NCI-H2171 treated with DMSO at 0.1 percent for 48 hours (cell line): ENCODE results near the gene FKBP6.
"Not testable (repeated sequence)": the region's sequence is repeated elsewhere in the genome, so short reads cannot be mapped to it uniquely, and the experiment has no call there.

Source experiments
- DNase-seq: peaks from one replicate; lab custom pipeline; 2025; lab: John Stamatoyannopoulos, UW

Gene FKBP6

DNA sequence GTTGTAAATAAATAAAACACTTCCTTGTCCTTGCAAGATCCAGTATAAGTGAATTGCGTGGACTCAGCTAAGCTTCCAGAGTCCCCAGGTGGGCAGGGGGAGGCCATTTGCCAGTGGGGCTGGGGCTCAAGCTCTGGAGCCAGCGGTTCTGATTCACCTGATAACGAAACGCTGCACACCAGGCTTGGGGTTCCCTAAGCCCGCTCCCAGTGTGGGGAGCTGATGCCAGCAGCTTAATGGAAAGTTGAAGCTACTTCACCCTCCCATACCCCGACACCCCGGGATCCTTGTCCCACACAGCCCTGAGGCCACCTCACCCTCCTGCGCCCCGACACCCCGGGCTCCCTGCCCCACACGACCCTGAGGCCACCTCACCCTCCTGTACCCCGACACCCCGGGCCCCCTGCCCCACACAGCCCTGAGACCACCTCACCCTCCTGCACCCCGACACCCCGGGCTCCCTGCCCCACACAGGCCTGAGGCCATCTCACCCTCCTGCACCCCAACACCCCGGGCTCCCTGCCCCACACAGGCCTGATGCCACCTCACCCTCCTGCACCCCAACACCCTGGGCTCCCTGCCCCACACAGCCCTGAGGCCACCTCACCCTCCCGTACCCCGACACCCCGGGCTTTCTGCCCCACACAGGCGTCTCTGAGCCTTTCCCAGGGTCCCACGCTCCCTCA is 30.8 kb downstream of the FKBP6 start:
- DNase-seq: no peak

DNA sequence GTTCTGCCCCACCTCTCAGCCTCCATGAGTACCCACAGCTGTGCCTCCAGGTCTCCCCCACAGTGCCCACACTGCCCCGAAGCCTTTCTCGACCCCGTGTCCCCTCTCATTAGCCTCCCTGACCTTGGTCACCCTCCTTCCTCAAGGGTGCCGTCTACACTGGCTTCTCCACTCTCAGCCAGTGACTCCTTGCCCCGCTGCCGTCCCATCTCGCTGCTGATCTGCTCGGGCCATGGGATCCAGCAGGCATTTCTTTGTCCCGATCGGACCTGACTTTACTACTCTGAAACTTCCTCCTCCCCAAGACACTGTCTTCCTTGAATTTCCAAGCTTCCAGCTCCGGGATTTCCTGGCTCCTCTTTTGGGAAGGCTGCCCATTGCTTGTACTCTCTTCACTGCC is 31.3 kb downstream of the FKBP6 start:
- DNase-seq: no peak

DNA sequence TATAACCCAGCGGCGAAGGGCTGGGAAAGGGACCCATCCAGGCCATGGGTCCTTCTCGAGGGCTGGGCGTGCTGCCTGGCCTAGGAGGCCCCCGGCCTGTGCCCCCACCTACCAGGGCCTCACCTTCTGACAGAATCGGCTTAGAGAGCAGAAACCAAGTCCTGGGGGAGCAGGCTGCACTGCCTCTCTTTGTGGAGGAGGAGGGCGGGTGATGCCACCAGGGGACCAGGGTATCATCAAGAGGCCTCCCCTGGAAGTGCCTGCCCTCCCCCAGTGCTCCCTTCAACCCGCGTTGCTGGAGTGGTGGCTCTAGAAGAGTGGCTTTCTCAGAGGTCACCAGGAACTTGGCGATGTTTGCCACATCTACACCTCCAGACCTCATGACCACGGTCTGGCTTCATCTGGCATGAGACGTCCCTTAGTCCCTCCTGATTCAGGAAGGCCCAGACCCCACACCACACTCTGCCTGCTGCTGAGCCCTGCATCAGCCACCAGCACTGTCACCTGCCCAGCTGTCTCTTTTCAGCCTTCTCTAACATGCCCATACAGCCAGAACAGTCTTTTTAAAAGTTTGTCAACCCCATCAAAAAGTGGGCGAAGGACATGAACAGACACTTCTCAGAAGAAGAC is 31.9 kb downstream of the FKBP6 start:
- DNase-seq: no peak

DNA sequence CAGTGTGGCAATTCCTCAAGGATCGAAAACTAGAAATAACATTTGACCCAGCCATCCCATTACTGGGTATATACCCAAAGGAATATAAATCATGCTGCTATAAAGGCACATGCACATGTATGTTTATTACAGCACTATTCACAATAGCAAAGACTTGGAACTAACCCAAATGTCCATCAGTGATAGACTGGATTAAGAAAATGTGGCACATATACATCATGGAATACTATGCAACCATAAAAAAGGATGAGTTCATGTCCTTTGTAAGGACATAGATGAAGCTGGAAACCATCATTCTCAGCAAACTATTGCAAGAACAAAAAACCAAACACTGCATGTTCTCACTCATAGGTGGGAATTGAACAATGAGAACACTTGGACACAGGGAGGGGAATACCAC is 32.6 kb downstream of the FKBP6 start:
- not testable (repeated sequence) for DNase-seq

DNA sequence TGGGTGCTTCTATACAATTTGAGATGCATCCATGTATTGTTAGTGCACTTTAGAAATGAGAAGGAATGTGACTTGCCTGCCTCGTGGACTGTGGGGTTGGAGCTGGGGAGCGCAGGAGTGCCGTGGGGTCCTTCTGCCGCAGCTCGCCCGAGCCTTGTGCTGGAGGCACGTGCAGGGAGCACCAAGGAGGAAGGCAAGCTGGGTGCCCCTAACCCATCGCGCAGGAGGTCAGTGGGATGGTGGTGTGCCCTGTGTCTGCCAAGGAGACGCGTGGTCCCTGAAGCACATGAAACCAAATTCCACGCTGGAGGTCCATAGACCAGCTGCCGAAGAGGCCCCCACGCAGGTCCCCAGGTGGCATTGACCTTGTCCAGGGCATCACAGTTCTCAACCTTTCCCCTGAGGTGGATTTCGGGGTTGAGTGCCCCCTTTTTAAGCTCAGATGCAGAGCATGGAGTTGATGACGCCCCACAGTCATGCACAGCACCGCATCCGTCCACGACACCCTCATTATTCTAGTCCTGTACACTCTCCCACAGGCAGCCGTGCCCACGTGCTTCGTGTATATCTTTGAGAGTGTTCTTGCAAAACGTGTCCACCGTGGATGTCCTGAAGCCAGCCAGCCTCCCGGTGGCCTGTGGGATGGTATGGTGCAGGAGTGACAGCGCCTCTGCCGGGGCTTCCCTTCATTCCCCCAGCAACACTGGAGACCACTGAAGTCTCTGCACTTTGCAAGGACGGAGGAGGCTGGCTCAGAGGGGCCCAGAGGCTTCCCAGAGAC is 35.5 kb downstream of the FKBP6 start:
- DNase-seq: no peak

DNA sequence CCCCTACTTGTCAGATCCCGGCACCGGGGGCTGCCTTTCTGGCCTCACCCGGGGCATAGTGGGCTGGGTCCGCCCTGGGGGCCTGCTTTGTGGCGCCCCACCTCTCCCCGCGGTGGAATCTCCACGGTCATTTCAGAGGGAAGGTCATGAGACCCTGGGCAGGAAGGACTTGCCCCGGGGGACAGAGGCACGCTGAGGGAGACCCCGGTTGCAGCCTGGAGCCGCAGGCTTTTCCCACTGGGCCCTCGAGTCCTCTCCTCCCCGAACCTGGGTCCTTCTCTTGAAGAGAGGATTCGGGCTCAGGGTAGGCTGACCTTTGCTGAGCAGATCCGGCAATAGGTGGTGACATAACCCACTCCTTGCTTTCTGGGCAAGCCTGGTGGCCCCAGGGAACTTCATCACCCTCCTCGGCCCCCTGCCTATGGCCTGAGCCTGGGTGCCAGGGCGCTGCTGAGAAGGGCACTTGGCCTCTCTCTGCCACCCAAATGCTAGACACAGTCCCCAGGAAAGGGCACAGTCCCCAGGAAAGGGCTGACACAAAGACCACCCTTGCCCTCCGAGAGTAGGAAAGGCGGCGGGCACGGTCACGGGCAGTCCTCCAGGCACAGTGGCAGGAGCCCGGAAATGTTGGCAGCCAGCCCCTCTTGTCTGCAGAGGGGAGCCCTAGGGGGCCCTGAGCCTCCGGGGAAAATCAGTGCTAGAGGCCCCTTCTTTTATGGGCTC is 36.2 kb downstream of the FKBP6 start:
- DNase-seq: no peak

DNA sequence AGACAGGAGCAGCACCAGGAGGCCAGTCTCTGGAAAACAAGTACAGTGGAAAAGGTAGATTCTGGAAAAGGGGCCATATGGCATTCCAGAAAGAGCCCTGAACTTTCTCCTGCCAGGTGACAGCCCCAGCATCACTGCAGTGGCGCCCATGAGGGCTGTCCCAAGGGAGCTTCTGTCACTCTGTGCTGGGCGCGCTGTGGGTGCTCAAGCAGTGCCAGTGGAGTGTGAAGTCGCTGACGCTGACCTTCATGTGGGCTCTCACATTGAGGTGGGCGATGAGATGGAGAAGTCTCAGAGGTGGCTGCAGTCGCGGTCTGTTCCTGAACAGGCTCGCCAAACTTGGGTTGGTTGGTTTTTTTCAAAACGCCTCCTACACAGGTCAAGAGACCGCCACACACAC is 38.2 kb downstream of the FKBP6 start:
- no peak for DNase-seq

DNA sequence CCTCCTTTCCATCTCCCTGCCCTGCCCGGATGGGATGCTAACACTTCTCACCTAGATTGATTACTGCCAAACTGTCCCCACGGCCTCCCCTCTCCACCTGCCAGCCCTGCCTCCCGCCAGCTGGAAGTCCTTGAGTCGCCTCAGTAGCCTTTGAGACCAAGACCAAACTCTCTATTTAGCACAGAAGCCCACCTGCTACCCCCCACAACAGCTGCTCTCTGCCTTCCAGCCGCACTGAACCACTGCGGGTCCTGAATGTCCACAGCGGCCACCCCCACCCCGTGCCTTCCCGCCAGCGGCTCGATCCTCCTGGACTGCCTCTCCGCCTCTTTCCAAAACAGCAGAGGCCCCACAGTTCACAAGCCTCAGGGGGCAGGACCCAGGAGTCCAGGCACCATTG is 39.0 kb downstream of the FKBP6 start:
- DNase-seq: no peak

DNA sequence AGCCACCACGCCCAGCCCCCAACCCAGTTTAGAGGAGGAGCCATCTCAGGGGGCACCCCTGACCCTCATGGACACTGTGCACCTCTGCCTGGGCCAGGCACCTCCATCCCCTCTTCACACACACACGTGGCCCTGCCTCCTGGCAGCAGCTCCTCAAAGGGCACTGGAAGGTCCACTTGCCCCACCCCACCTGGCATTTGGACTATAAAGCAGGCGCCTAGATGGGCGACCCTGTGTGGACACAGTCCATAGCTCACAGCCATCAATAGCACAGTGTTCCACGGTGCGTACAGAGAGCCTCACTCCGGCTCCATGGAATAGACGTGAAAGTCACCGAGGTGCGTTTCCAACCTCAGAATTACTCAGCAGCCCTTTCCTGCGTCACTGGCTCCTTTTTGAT is 41.0 kb downstream of the FKBP6 start:
- no peak for DNase-seq

DNA sequence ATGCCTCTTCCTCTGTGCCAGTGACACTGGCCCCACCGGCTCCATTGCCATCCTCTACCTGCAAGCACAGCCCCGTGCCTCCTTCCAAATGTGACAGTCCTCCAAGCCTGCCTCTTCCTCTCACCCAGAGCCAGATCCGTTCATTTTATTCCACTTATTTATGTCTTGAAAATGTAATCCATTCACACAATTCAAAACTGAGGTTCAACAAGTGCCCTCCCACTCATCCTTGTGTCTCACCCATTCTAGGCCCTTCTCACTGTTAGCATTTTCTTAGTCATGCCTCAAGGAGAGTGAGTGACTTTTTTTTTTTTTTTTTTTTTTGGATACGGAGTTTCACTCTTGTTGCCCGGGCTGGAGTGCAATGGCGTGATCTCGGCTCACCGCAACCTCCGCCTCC is 41.7 kb downstream of the FKBP6 start:
- no peak for DNase-seq

DNA sequence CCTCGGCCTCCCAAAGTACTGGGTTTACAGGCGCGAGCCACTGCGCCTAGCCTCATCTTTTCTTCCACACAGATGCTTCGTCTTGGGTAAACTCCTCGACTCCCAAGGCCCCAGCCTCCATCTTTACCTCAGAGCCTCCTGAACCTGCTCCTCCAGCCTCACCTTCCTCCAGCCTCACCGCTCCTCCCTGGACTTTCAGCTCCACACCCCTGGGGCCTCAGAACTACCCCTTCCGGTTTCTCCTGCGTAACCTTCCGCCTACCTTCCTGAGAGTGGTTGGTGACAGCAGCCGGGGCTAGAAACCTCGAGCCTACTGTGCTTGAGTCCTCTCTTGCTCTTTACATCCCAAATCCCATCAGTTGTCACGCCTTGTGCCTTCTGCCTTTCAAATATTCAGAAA is 45.8 kb downstream of the FKBP6 start:
- DNase-seq: no peak

DNA sequence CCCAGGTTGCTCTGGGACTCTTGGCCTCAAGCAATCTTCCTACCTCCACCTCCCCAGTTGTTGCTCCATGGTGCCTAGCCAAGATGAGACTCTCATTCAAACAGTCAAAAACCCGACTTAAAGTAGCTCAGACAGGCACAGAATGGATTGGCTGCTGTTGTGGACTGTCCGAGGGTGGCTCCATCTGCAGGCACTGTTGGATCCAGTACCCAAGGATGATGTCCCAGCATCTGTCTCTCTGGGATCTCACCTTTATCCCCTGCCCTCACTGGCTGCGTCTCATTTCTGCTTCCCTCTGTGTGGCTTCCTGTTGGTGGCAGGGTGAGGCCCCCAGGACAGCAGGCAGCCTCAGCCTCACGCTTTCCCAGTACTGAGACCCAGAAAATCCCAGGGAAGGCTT is 48.3 kb downstream of the FKBP6 start:
- DNase-seq: not testable (repeated sequence)

DNA sequence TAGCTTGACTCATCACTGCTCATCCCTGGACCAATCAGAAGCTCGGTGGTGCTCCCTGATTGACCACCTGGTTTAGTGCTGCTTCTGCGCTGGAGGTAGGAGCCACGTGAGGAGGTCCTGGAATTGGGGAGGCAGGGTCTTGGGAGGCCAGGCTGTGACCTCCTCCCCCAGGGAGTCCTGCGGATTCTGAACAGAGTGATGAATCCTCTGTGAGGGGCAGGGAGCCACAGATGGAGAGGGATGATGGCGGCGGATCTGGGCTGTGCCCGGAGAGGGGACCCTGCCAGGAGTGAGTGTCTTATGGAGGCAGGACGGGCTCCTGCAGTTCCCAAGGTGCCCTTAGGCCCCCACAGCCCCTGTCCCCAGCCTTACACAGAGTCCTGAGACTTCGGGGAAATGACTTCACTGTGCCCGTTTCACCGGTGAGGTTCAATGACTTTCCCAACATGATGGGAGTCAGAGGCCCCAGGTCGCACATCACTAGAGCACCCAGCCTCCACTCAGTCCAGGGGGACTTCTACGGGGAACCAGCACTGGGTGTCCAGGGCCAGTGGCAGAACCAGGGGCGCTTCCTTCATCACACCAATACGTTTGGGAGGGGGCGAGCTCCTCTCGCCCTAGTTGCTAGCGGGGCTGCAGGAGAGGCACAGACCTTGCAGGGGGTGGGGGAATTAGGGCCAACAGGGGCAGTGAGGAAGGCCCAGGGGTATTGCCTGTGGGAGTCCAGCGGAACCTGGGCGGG is 48.9 kb downstream of the FKBP6 start:
- DNase-seq: no peak

DNA sequence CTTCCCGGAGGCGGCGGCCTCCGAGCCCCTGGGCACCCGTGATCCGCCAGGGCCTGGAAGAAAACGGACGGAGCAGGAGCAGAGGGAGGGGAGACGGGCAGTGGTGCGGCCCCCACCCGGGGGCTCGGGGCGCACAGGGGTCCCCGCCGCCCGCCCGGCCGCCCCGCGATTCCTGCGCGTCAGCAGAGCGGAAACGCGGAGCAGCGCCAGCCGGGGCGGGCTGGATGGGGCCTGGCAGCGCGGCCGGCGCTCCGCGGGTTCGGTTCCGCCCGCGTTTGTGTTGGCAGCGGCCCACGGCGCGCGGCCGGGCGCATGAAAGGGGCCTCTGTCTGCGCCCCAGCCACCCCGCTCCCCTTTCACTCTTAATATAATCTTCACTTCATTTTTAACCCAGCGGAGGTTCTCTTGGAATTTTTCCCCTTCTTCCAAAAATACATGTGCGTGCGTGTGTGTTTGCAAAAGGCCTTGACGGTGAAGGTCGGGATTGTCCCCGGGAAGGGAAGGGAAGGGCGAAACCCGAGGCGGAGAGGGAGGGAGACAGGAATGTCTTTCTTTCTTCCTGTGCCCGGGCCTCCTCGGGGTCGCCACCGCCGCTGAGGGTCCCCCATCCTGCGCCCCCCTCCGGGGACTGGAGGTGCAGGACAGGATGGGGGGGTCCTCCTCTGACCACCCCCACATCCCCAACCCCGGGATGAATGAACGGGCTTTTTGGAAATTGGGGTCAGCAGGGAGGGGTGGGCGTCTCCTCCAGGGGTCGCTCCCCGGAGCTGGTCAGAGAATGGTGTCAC is 49.6 kb downstream of the FKBP6 start:
- DNase-seq: not testable (repeated sequence)

DNA sequence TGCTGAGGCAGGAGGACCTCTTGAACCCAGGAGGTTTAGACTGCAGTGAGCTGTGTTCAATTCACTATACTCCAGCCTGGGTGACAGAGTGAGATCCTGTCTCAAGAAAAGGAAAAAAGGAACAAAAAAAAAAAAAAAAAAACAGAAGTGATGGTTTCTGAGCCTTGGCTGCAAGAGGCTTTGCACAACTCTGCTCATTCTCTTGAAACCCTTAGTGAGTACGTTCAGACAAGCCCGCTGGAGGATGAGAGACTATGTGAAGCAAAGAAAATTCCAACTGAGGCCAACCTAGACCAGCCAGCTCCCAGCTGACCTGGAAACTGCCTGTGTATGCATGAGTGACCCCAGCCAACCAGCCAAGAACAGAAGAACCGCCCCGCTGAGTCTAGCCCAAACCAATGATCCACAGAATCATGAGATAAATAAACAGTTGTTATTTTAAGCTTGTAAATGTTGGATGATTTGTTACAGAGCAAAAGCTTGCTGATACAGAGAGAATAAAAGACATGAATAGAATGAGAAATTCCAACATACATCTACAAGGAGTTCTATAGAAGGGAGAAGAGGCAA is 55.1 kb downstream of the FKBP6 start:
- DNase-seq: no peak

DNA sequence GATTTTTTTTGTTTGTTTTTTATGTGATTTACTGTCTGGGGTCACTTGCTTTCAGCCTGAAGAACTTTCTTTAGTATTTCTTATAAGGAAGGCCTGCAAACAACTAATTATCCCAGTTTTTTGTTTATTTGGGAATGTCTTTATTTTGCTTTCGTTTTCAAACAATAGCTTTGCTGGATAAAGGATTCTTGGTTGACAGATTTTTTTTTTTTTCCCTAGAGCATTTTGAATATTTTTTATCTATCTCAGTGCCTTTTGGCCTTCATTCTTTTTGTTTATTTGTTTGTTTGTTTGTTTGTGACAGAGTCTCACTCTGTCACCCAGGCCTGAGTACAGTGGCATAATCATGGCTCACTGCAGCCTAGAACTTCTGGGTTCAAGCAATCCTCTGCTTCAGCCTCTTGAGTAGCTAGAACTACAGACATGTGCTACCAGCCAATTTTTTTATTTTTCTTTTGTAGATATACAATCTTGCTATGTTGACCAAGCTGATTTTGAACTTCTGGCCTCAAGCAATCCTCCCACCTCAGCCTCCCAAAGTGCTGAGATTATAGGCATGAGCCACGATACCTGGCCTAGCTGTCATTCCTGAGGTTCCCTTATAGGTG is 59.4 kb downstream of the FKBP6 start:
- no peak for DNase-seq

DNA sequence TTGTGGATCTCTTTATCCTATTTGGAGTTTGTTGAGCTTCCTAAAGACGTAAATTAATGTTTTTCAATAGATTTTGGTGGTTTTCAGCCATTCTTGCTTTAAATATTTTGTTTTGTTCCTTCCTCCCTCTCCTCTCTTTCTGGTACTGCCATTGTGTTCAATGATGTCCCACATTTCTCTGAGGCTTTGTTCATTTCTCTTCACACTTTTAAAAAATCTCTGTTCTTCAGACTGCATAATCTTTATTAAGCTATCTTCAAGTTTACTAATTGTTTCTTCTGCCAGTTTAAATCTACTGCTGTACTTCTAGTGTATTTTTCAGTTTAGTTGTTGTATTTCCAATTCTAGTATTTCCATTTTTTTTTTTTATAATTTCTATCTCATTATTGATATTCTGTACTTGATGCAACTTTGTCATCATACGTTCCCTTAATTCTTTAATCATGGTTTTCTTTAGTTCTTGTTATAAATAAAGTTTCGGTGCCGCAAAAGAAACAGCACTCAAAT is 60.0 kb downstream of the FKBP6 start:
- no peak for DNase-seq

DNA sequence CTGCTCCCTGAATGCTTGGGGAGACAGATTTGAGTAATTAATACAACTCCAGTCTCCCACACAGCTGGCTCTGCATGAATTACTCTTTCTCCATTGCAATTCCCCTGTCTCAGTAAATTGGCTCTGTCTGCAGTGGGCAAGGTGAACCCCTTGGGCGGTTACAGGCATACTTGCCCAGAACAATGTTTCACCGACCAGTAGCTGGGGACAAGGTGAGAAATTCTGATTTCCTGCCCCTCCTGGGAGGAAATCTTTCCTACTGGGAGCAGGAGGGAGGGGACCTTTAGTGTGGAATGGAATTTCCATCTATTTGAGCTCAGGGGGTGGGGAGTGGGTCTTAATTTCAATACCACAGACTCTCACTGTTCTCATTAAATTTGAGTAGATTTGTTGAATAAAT is 63.4 kb downstream of the FKBP6 start:
- no peak for DNase-seq

DNA sequence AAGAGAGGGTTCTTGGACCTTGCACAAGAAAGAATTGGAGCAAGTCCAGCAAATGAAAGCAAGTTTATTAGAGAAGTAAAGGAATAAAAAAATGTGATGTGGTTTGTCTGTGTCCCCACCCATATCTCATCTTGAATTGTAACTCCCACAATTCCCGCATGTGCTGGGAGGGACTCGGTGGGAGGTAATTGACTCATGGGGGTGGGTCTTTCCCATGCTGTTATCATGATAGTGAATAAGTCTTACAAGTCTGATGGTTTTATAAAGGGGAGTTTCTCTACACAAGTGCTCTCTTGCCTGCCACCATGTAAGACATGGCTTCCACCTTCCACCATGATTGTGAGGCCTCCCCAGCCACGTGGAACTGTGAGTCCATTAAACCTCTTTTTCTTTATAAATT is 66.5 kb downstream of the FKBP6 start:
- no peak for DNase-seq
